NCI-H1436 (cell line): Measurements from ENCODE around the gene ALDH5A1.

Experiments
- DNase-seq: peaks from one replicate; lab custom pipeline; 2025; lab: John Stamatoyannopoulos, UW

ALDH5A1 gene

GRCh38 chr6:24494821-24495795, at the start of gene ALDH5A1:
TSS of gene ALDH5A1 (plus strand) at chr6:24494969. CDS start at chr6:24494997, 28 bp downstream.
- peak; percentile 56 for DNase-seq

- DNase-seq = no peak
These were observed 49.1 kb upstream of the ALDH5A1 start for GRCh38 chr6:24445704-24446103.

DNA sequence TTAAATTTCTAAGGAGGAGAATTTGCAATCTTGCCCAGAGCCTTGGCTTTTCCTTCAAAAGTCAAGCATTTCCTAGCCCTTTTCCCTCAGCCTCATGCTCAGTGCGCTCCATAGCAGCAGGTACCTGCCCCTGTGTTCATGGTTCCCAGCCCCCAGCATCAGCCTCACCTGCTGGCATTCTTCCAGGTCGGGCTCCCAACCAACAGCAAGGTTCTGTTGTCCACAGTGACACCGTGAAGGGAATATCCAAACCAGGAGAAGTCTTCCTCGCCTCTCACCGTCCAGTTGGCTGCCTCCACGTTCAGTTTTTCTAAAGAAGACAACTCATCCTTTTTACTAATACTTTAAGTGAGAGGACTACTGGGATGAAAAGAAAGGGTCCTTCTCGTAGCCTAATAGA, 48.1 kb upstream of the ALDH5A1 start:
- DNase-seq = no peak

DNA sequence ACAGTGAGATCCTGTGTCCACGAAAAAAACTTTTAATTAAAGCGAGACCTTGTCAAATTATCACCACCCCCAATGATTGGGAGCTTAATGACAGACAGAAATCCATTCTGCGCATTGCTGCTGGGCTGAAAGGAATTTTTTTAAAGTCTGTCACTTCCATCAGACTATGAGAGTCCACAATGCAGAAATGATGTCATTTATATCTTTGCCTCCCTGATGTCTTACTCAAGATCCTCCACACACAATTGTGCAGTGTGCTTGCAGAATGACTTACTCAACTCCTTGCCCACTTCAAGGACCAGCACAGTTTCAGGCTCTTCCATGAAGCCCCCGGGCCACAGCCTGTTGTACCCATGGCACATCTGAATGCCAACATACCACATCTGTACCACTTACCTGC, 46.4 kb upstream of the ALDH5A1 start:
- DNase-seq = no peak

DNA sequence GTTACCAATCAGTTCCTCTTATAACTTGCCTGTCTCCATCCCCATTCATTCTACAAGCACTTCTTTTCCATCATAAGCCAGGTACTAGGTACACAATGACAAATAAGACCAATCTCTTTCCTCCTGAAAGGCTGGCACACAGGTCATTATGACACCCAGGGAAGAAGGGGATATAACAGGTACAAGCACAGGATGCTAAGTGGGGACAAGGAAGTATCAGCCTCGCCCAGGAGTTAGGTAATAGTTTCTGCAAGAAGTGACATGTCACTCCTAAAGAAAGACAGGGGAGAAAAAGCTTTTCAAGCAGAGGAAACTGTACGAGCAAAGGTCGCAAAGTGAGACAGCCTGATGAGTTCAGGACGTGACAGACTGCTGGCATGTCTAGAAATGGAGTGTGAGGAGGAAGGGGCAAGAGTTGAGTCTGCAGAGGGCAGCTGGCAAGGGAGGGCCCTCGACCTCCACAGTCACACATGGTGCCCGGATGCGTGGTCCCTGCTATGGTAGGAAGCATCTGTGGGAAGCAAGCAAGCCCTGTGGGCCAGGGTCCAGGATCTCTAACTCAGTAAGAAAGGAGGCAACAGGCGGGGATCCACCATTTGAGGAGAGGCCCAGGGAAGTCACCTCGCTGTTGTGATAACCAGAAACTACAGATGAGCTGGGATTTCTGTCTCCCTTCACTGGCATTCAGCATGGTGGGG, 45.8 kb upstream of the ALDH5A1 start:
- DNase-seq = no peak

GRCh38 chr6:24451581-24452388, 43.0 kb upstream of the ALDH5A1 start:
- no peak for DNase-seq

GRCh38 chr6:24453921-24454320, 40.8 kb upstream of the ALDH5A1 start:
- DNase-seq = no peak

- DNase-seq = no peak
These were observed 40.3 kb upstream of the ALDH5A1 start for GRCh38 chr6:24454452-24454851.

GRCh38 chr6:24455061-24455460, 39.7 kb upstream of the ALDH5A1 start:
- no peak for DNase-seq

DNA sequence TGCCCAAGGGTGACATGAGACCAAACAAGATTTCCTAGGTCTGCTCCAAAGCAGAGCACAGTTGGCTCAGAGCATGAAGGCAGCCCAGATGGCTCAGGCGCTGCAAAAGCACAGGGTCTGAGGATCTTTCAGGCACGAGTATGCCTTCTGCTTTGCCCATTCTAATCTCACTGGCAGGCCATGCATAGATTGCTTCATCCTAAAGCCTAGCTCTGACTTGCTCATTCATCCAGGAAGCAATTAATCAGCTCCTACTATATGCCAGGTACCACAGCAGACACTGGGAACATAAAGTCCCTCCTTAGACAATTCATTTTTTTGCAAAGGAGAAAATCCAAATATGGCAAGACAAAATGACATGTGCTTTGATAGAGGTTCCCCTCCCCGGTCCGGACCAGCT, 36.6 kb upstream of the ALDH5A1 start:
- DNase-seq = no peak

- no peak for DNase-seq
These were observed 35.8 kb upstream of the ALDH5A1 start for GRCh38 chr6:24458941-24459340.

GRCh38 chr6:24460966-24461365, 33.8 kb upstream of the ALDH5A1 start:
- no peak for DNase-seq

- no peak for DNase-seq
These were observed 30.3 kb upstream of the ALDH5A1 start for GRCh38 chr6:24464253-24465038.

DNA sequence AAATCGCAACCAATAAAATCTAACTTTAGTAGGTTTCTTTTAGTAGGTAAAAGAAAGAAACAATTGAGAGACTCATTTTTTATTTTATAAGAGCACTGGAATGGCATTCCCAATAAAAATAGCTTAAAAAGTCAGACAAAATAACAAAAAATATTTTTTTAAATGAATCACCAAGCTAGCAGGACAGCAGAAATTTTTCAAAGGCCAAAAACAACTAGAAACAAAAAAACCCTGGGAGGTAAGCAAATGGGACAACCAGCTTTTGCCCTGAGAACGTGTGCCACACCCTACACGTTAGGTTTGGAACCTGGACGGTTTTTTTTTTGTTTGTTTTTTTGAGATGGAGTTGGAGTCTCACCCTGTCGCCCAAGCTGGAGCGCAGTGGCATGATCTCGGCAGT, 25.0 kb upstream of the ALDH5A1 start:
- DNase-seq = no peak

GRCh38 chr6:24472181-24472580, 22.6 kb upstream of the ALDH5A1 start:
- DNase-seq = no peak

DNA sequence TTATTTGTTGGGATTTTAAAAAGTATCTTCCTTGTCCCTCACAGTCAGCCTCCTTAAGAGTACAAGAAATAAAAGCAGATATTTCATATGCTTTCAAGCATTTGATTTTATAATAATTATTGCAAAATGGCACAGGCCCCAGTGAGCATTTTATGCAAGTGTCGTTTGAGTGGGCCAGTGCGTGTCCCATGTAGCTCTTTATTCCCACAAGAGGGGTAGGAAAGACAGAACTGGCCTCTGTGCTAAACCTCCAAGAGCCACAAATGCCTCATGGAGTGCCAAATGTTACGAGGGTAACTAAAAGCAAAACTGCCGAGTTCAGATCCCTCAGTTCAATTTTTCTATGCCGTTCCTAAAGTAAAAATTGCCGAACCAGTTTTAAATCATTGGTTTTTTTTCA, 18.1 kb upstream of the ALDH5A1 start:
- DNase-seq = no peak

DNA sequence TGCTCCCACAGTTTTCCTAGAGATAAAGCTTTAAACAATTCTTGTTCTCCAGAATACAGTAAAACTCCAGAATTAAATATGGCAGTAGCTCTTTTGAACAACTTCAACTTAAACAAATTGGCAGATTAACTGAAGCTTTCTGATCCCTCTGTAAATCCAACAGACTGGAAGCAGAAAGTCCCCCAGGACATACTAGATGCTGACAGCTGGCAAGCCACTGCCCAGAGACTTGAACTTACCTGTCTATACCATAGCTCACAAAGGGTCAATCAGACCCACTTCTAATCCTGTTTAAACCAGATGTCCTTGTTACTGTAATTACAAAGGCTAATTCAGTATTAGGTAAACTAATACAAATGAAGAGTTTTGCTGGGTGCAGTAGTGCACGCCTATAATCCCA, 17.7 kb upstream of the ALDH5A1 start:
- no peak for DNase-seq

GRCh38 chr6:24478903-24479302, 15.9 kb upstream of the ALDH5A1 start:
- no peak for DNase-seq

DNA sequence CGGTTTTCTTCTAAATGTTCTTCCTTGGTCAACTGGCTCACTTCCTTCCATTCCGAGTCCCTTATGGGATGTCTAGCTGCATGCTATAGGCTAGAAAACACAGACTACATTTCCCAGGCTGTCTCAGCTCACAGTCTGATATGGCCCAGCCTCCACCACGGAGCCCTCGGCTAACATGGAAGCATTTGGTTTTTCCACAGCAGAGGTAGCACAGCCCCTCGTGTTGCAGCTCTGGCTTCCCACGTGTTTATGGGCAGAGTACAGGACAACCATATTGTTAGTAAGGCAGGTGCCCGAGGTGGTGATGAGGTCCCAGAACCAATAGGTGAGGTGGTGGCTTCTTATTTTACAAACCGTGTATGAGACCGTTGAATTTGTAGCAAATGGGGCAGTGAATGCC, 14.1 kb upstream of the ALDH5A1 start:
- no peak for DNase-seq

GRCh38 chr6:24481449-24481848, 13.3 kb upstream of the ALDH5A1 start:
- no peak for DNase-seq

DNA sequence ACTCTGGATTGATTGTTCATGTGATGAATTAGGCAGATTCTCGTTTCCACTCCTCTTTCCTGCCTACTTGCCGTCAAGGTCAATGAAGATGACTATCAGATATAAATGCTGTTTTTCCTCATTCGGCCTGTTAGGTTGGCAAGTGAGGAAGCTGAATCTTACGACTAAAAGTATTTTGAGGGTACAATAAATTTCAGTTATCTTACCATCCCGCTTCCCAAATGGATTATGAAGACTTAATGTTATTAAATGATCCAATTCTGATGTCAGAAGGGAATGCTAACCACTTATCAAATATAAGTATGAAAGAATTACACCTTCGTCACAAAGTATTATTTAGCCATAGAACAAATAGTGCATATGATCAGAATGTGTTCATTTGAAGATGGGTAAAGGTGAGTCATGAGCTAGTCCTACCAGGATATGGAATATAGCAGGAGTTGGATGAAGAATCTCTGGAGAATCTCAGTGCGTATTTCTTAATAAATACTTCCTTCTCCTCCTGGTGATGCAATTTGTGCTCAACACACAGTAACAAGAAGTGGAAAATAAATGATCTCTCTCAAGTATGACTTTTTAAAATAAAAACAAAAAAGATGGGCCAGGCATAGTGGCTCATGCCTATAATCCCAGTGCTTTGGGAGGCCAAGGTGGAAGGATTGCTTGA, 10.0 kb upstream of the ALDH5A1 start:
- no peak for DNase-seq
